Stimulated activated CD8-positive, alpha-beta memory T cell treated with anti-CD3 and anti-CD28 coated beads, Interleukin-2, amount 100 ng/mL, for 1 hour (primary cell): ENCODE data around the gene LPAR5.

ENCODE experiments used
- DNase-seq, 2 donors: peaks; one replicate each; pipeline ENCODE4 v3.0.0-alpha.2; 2020; ENCODE audit warnings: low read depth in 2 of 2

Gene LPAR5

GRCh38 chr12:6638305-6638704 lies 2.5 kb upstream of the LPAR5 start:
- no peak for DNase-seq

DNA sequence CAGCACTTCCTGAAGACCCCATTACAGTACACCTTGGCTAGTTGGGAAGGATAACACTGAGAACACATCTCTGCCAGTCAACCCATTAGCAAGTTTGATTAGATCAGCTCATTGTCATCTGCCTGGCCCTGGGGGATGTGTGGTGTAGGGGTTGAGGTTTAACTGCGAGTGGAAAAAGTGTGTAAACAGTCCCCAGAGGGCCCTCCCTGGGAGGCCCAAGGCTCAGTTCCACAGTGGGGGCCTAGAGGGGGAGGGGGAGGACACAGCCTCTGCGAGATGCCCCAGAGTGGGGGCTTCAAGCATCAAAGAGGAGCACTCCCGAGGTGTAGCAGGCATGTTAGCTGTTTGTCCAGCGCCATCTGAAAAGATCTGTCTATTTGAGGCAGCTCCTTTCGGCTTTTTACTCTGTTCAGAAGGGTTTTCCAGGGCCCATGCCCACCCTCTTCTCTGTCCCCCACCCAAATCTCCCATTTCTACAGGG lies 344 bp downstream of the LPAR5 start:
- DNase-seq, result peak; percentile 43 to 52

DNA sequence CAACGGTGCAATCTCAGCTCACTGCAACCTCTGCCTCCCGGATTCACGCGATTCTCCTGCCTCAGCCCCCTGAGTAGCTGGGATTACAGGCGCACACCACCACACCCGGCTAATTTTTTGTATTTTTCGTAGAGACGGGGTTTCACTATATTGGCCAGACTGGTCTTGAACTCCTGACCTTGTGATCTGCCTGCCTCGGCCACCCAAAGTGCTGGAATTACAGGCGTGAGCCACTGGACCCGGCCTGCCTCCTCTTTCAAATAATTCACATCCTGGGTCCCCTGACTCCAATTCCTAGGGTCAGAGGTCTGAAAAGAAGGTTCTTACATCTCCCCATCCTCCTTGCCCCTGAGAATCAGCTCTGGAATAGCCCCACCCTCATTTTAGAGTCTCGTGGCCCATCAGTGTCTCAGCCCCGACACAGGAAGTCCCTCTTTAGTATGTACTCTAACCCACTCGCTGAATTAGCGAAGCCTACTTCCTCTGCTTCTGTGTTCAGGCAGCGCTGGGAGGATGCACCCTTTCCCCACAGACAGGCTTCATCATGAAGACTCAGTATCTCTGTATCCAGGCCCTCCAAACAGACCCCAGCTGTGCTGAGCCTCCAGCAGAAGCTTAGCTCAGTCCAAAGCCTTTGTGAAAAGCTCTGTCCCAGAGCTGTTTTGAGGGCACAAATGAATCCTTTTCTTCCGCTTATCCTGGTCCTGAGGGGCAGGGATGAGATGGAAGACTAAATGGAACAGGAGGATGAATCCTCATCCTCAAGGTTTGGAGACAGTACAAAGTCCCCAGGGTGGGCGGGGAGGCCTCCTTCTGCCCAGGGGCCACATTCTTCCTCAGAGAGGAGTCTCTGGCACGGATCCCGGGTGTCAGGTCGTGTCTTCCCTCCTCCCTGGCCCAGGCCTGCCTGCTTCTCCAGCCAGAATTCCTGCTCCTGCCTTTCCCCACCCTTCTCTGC lies 3.5 kb downstream of the LPAR5 start:
- no peak for DNase-seq

DNA sequence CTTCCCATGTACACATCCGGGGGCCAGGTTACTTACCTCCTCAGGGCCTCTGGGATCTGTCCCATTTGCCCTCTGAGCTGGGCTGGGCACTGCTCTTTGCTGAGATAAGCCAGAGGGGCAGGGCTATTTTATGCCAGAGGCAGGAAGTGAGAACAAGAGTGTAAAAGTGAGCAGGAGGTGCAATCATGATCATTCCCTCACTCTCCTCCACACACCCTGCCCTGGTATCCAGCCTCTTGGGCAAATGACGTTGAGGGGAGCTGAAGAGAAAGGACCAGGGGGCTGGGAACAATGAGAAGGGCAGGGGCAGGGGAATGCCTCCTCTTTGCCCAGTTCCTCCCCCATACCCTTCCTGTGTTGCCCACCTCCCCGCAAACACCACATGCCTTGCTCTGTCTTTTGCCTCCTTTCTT lies 4.2 kb downstream of the LPAR5 start:
- DNase-seq, result no peak

GRCh38 chr12:6630736-6631135 lies 5.0 kb downstream of the LPAR5 start:
- no peak for DNase-seq

DNA sequence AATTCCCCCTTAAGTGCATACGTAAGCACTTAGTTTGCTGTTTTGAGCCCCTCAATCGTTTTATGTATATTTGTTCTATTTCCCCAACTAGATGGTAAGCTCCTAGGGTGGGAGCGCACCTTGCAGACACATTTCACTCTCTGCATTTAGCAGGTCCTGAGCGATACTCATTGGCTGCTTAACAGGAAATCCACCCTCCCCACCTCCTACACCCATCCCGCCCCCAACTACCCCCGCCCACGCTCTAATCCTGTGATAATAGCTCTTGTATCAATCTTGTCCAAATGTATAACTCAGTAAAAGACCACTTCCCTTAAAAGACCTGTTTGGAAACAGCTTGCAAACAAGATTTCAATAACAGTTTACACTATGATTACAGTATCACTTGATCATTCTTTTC lies 8.1 kb downstream of the LPAR5 start:
- no peak for DNase-seq

DNA sequence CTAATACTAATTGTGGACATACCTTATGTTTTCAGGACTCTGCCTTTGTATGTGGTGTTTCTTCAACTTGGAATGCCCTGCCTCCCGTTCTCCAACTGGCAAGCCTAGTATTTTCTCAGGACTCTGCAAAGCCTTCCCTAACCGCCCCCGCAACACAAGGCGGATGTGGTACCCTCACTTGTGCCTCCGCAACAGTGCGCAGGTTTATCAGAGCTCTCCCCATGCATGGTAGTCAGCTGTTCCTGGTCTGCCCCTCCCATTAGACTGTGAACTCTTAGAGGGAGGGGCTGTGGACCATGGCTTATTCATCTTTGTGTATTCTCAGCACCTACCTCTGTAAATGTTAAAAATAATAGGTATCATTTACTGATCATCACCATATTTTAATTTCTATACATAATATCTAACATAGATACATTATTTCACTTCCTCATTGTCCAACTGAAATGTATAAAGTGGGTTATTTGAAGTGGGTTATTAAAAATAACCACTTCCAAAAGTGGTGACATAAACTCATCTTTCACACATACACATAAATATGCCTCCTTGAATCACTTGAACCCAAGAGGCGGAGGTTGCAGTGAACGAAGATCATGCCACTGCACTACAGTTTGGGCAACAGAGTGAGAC lies 9.0 kb downstream of the LPAR5 start:
- DNase-seq, result no peak

DNA sequence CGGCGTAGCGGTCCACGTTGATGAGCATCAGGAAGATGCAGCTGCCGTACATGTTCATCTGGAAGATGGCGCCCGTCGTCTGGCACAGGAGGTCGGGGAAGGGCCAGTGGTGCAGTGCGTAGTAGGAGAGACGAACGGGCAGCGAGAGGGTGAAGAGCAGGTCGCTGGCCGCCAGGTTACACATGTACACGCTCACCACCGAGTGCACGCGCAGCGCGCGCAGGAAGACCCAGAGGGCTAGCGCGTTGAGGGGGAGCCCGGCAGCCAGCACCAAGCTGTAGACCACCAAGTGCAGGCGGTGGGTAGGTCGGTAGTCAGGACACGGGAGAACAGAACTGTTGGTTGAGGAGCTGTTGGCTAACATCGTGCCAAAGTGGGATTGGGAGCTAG lies 14.9 kb downstream of the LPAR5 start:
- DNase-seq, result no peak

DNA sequence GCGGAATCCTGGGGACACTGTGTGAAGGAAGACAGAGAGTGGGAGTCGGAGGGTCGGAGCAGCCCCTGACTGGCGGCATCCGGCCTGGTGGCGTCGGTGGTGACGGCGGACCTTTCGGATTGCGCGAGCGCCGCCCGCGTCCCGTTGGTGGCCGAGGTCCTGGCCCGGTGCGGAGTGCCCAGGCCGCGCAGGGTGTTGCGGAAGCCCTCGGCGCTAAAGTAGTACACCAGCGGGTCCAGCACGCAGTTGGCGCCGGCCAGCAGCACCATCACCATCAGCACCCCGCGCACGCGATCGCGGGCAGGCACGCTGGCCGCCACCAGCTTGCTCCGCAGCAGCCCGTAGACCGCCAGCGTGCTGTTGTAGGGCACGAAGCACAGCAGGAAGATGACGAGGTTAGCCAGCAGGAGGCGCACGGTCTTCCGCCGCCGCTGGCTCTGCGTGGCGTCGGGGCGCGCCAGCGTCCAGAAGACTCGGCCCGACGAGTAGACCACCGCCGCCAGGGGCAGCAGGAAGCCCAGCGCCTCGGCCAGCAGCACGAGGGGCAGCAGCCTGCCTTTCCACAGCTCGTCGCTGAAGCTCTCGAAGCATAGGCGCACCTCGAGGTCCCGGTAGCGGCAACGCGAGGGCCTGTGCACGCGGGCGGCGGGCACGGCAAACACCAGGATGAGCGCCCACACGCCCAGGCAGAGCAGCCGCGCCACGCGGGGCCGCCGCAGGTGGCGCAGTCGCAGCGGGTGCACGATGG lies 15.4 kb downstream of the LPAR5 start:
- no peak for DNase-seq

- no peak for DNase-seq
Observed at GRCh38 chr12:6618483-6619225, 17.1 kb downstream of the LPAR5 start.

GRCh38 chr12:6615802-6616201 lies 20.0 kb downstream of the LPAR5 start:
- no peak for DNase-seq

DNA sequence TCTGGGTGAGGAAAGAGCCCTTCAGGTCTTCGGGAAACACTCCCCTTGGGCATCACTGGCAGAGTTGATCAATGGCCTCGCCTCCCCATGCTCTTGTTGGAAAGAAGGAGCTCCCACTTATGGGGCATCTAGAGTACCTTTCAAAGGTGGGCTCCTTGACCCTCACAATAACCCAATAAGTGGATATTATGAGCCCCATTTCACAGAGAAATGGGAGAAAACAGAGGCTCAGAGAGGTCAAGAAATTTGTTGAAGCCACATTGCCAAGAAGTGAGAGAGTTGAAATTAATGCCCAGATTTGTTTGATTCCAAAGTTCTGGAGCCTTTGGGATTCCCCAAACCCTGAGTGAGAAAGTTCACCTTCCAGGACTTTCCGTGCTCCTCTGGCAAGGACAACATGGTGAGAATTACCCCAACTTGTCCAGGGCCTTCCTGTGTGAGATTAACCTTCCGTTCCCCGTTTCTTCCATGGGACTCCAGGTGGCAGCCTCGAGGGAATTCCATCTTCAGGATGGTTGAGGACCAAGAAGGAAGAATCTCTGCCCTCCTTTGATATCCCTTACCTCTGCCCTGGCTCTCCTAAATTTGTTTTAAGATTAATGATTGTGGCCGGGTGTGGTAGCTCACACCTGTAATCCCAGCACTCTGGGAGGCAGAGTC lies 21.1 kb downstream of the LPAR5 start:
- no peak for DNase-seq

- DNase-seq, result no peak
Observed at GRCh38 chr12:6613776-6614512, 21.8 kb downstream of the LPAR5 start.

DNA sequence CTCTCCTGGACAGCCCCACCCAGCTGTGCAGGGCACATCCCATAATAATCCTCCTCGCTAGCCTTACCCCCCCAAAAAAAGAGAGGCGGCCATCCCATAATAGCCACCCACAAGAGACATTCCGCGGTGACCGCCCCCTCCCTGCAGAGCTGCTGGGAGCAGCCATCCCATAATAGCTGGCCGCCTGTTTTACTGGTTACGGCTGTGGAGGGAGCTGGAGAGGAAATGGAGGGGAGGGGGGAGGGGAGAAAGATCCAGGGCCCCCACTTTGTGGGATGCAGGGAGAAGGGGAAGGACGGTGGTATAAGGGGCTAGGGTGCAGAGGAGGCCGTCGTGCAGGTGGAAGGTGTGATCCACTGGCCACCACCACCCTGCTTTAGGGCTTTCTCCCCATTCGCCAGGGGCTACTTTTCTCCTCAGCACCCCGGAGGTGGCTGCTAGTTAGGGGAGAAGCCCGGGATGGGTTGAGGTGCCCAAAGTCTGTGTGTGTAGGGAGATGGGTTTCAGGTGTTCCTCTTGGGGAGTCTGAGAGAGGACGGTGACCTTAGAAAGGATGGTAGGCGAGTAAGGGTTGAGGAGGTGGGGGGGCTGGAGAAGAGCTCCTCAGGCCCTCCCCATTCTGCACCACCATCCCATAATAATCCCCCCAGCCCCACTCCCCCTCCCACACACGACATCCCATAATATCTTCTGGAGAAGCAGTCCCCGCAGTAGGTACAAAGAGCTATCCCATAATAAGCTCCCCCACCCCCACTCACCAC lies 22.6 kb downstream of the LPAR5 start:
- no peak for DNase-seq

DNA sequence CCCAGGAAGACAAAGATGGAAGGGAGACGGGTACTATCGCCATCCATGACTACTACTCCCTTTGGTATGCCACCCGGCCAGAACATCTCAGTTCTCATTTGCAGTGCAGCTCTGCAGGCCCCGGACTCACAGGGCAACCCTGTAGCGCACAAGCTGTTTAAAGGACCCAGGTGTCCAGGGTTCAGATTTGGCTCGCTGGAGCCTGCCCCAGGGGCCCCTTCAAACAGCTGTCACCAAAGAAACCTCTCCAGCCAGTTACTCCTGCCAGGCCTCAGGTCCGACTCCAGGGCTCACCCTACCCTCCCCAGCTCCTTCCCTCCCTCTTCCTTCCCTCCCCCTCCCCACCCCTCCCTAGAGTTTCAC lies 23.1 kb downstream of the LPAR5 start:
- no peak for DNase-seq

GRCh38 chr12:6612247-6612646 lies 23.5 kb downstream of the LPAR5 start:
- DNase-seq, result no peak

DNA sequence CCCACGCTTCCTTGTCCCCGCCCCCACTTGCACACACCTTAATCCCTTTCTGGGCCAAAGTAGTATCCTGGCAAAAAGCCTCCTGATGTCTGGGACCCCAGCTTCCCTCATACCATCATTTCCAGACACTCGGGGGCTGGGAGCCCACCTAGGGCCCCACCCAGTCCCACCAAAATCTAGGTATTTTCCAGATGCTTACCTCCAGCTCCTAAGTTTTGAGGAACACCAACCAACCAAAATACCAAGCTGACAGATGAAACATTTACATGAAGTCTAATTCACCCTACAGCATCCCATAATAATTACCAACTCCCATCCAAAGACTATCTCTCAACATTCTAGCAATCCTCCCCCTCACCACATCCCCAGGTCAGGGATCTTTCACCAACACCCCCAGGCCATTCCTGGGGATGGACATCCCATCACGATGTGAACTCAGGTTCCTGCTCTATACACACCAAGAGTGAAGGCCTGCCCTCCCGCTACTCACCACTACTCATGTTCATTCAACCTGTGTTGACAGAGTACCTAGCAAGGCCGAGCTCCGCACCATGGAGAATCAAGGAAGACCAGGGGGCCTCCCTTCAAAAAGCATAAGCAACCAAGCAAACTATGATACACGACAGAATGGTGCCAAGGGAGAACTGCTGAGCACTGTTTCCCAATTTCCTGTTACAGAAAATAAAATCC lies 27.0 kb downstream of the LPAR5 start:
- DNase-seq, result no peak

DNA sequence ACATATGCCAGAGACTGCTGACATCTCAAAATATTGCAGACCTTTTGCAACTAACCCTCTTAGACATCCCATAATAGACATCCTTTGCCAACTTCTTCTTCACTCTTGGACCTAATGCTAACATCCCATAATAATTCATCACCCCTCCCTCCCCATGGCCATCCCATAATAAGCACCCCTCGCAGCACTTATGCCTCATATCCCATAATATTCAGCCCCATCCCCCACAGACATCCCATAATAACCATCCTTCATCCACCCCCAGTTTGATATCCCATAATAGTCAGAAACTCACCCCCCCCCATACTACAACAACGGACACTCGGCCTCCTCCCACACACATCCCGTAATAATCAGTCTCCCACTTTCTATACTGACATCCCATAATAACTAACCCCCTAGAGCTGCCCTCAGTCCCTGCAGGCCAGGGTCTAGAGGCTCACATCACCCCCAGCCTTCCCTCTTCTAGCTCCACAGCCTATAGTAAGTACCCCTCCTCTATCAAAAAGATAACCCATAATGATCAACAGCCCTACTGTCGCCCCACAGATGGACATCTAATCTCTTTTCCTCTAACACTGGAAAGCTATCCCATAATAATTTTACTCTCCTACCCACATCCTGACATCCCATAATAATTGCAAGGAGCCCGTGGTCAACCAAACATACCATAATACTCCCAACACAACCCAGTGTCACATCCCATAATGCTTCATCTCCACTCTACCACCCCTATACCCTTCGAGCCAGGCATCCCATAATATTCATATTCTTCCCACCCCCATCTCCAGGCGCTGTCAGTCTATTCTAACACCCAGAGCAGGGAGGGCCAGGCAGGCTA lies 27.8 kb downstream of the LPAR5 start:
- no peak for DNase-seq
